Osteoblast (primary cell): ENCODE results near the gene PAM. TPM values are rescaled to one million over a fixed set of nuclear protein-coding genes. Genes with fewer than 3 reads are reported as not detected.

Experiments
- DNase-seq: peaks from one replicate; pipeline ENCODE4 v3.0.0; 2011; ENCODE audit warnings: low spot score, mixed read lengths; ENCODE audit not compliant: insufficient read length; ENCODE audit errors: missing footprints
- H2AFZ ChIP-seq: 2 replicates; pipeline ENCODE4 v1.6.0; 2011; ENCODE audit warnings: mild to moderate bottlenecking, low read length
- H3K27ac ChIP-seq: 2 replicates; pipeline ENCODE4 v1.5.1; 2011; ENCODE audit warnings: mild to moderate bottlenecking, low read depth, low read length, moderate library complexity
- H3K27me3 ChIP-seq: 2 replicates; pipeline ENCODE4 v1.6.0; 2012; ENCODE audit warnings: mild to moderate bottlenecking, control low read depth, inconsistent platforms, low read length, moderate library complexity; ENCODE audit not compliant: insufficient read depth
- H3K36me3 ChIP-seq: 2 replicates; pipeline ENCODE4 v1.5.1; 2011; ENCODE audit warnings: mild to moderate bottlenecking, low read length, control low read depth, moderate library complexity; ENCODE audit not compliant: insufficient read depth
- H3K4me1 ChIP-seq: 2 replicates; pipeline ENCODE4 v1.5.1; 2011; ENCODE audit warnings: mild to moderate bottlenecking, low read length, control low read depth, moderate library complexity; ENCODE audit not compliant: insufficient read depth
- H3K4me2 ChIP-seq: 2 replicates; pipeline ENCODE4 v1.6.0; 2011; ENCODE audit warnings: mild to moderate bottlenecking, low read length; ENCODE audit not compliant: insufficient read depth
- H3K4me3 ChIP-seq: fragments of 200-600 bp; sonication (generic); 3 replicates; pipeline ENCODE4 v1.5.1; 2012; ENCODE audit warnings: mild to moderate bottlenecking, low read length, inconsistent platforms; ENCODE audit not compliant: insufficient read depth
- H3K79me2 ChIP-seq: 2 replicates; pipeline ENCODE4 v1.6.0; 2012; ENCODE audit warnings: mild to moderate bottlenecking, low read length, control low read depth, inconsistent platforms; ENCODE audit not compliant: insufficient read depth
- H3K9me3 ChIP-seq: 2 replicates; pipeline ENCODE4 v1.5.1; 2011; ENCODE audit warnings: low read depth, low read length, control low read depth
- H4K20me1 ChIP-seq: 2 replicates; pipeline ENCODE4 v1.6.0; 2012; ENCODE audit warnings: mild to moderate bottlenecking, low read length, control low read depth; ENCODE audit not compliant: insufficient read depth
- CTCF ChIP-seq: IDR thresholded peaks from 2 replicates; pipeline ENCODE4 v1.5.1; 2011; ENCODE audit warnings: mild to moderate bottlenecking, low read depth, low read length, moderate library complexity; ENCODE audit errors: extremely low read depth
- total RNA-seq: library from RNA; depleted of rRNA; stranded (reverse); fragments of >200 nt; gene quantifications from 2 replicates; pipeline ENCODE4 v1.2.3, GENCODE V29; 2012

PAM gene
- total RNA-seq, 1 donor, result 248 TPM

GRCh38 chr5:102957141-102957540, 202.0 kb downstream of the PAM start:
- no peaks in the 10 kb centered on the region for H3K27me3 ChIP-seq
- peaks cover 5% of the 10 kb centered on the region for H3K36me3 ChIP-seq
- peaks cover 15% of the 10 kb centered on the region for H3K4me1 ChIP-seq
- no peak overlapping the region for H3K4me2 ChIP-seq
- TF ChIP-seq CTCF, result no peak
- no peaks in the 10 kb centered on the region for H3K79me2 ChIP-seq
- no peaks in the 10 kb centered on the region for H4K20me1 ChIP-seq
- peak overlapping the region; percentile 98 for H3K27ac ChIP-seq
- no peaks in the 10 kb centered on the region for H3K9me3 ChIP-seq
- H3K4me3 ChIP-seq, result no peak overlapping the region
- DNase-seq, result no peak
- H2AFZ ChIP-seq, result no peak overlapping the region

GRCh38 chr5:102958481-102959011, 203.4 kb downstream of the PAM start:
- Histone ChIP-seq H3K9me3 (no peaks in the 10 kb centered on the region), H3K27me3 (no peaks in the 10 kb centered on the region), H3K4me2 (peak overlapping the region; percentile 42), H3K4me1 (peaks cover 15% of the 10 kb centered on the region), H3K36me3 (peaks cover 5% of the 10 kb centered on the region), H3K4me3 (no peak overlapping the region), H2AFZ (peak overlapping the region; percentile 55), H4K20me1 (no peaks in the 10 kb centered on the region), H3K27ac (peak overlapping the region; percentile 98), H3K79me2 (no peaks in the 10 kb centered on the region)
- TF ChIP-seq CTCF, result no peak
- DNase-seq, result no peak

DNA sequence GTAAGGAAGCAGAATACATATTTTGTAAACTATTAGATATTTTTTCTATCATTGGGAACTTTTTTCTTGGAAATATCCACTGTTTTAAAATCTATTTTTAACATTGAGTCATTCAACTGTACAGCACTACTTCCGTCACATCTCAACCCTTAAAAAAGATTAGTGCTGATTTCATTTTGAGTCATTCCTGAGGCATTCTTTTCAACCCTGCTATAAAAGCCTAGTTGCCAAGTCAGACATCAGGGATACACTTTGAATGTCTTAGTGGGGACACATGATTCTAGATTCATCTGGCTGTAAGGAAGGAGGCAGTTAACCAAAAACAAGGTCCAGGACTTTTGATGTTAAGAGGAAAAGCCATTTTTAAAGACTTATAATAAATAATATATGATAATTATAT, 203.9 kb downstream of the PAM start:
- no peaks in the 10 kb centered on the region for H4K20me1 ChIP-seq
- no peaks in the 10 kb centered on the region for H3K27me3 ChIP-seq
- no peaks in the 10 kb centered on the region for H3K79me2 ChIP-seq
- no peaks in the 10 kb centered on the region for H3K9me3 ChIP-seq
- no peak for TF ChIP-seq CTCF
- peak; percentile 73 for DNase-seq
- peaks cover 5% of the 10 kb centered on the region for H3K36me3 ChIP-seq
- peaks cover 15% of the 10 kb centered on the region for H3K4me1 ChIP-seq
- no peak overlapping the region for H3K4me3 ChIP-seq
- no peak overlapping the region for H2AFZ ChIP-seq
- peak overlapping the region; percentile 42 for H3K4me2 ChIP-seq
- peak overlapping the region; percentile 98 for H3K27ac ChIP-seq

DNA sequence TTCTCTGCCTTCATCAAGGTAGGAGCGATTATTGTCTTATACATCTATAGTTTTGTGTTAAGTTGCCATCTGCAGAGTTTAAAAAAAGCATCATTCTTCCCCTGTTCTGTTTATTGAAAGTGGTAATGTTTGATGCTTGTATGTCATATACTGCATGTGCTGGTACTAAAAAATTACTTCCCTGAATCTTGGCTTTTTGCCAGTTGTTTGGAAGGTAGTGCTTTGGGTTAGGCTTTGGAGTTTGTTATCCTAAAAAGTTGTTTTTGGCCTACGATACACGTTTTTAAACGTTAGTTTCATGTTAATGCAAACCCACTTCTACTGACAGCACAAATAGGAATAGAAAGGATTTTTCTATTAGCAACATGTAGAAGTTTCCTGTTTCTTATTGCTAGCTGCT, 206.6 kb downstream of the PAM start:
- no peaks in the 10 kb centered on the region for H4K20me1 ChIP-seq
- no peak for DNase-seq
- H3K36me3 ChIP-seq, result peaks cover 5% of the 10 kb centered on the region
- H3K9me3 ChIP-seq, result no peaks in the 10 kb centered on the region
- no peak overlapping the region for H3K27ac ChIP-seq
- H3K79me2 ChIP-seq, result no peaks in the 10 kb centered on the region
- no peak overlapping the region for H3K4me2 ChIP-seq
- H3K27me3 ChIP-seq, result no peaks in the 10 kb centered on the region
- H2AFZ ChIP-seq, result no peak overlapping the region
- TF ChIP-seq CTCF, result no peak
- H3K4me3 ChIP-seq, result no peak overlapping the region
- H3K4me1 ChIP-seq, result peaks cover 15% of the 10 kb centered on the region
